ENCODE results near the gene DMD.
A peak's percentile ranks its signal among the peaks of the same experiment; 100 is the strongest.

The DMD gene

DNA sequence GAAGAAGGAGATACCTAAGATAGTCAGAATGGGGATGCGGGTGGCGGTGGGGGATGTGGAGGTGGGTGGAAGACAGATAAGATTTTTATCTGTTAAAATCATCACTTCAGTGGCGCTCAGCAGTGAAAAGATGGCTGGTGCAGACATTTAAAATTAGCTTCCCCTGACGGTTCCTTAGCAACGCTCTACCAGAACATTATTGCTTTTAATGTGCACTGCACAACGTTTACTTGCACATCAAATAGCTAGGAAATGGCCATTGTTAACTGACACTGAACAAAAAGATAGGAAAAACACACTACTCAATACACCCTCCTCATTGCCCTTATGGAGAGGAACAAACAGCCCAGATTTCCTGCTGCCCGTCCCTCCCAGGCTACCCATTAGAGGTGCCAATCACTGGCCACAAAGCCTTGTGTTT lies 2078.5 kb downstream of the DMD start:
- DNase-seq: no peak

DNA sequence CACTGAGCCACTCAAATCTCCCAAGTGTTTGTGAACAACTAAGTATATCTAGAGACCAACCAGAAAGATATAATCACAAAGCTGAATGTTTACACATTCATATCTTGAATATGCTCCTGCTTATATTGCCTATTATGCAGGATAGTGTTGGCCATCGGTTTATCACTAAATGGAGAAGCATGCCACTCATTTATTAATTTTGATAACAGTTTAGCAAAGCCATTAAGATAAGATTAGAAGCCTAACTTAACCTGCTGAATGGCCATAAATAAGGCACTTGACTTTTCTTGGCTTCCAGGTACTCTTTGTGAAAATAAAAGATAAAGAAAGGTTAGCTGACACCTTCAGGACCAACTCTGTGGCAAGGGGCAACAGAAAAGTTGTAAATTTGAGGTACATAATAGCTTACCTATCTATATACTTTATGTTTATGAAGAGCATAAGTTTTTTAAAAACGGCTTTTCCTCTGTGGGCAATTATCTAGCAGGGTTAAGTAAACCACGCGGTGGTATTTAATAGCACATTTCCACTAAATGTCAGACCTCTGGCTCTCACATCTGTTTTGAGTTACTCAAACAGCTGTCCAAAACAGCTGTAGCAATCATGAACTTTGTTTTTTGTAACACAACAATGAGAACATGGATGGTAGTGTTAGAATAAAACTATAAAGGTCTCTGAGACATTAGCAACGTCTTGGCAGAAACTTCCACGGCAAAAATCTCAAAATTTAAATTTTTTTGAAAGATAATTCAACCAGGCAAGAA lies 2080.7 kb downstream of the DMD start:
- no peak for DNase-seq

DNA sequence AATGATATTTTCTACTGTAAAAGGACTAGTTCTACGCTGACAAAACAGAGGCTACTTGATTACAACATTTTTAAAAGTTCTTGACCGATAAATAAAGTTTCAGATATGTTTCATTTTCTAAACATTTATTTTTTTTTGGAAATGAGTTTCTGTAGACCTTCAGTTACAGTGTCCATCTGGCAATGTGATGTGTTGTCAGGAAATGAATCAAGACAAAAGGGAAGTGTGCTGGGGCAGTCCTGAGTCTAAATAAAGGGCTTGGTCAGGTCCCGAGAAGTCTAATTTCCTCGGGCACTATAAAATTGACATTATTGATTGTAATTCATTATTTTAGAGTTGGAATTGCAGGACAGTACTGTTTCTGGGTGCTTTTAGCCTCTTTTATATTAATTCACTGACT lies 2082.5 kb downstream of the DMD start:
- no peak for DNase-seq

DNA sequence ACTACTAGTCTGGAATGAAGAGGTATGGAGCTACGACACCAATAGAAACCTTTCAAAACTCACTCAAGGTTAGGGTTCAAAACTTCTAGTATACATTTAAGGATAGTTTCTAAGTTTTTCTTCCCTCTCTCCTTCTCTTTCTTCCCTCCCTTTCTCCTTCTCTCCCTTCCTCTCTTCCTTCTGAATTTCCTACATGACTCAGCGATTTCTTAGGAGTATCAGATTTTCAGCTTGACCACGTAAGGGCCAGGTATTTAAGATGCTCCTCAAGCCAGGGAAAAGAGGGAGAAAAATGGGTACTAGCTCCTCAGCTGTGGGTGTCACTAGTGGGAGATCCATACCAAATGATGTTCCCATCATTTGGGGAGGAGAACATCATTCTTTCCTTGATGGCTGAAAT lies 2083.6 kb downstream of the DMD start:
- DNase-seq: no peak

DNA sequence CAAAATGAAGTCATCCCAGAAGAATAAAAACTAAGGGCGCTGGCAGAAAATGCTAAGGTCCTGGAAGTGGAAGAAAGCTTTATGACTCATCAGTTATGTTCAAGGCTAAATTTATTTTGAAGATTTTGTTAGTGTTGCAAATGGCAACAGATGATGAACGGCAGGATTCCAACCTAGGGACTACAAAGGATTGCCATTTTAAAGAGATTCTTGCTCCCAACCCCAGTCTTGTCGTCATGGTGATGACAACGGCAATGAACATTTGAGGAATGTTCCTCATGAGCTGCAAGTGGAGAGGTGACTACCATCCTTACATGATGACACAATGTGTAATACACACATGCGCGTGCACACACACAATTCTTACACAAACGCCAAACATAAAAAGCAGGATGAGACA lies 2085.1 kb downstream of the DMD start:
- DNase-seq: no peak

DNA sequence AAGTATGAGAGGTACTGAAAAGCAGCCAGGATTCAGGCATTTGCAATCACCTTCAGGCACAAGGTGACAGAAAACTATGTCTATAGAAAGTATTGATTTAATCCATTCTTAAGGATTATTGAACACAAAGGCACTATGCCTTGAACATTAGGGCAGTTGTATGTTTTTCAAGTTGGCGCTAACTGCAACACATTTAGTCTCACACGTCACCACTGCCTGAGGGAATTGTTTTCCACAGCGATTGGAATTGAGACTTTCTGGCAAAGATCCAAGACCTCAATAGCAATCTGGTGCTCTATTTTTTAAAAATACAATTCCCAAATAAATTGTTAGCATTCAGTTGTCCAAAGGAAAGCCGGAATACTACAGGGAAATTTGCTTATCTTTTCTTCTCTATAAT lies 2086.8 kb downstream of the DMD start:
- DNase-seq: no peak

DNA sequence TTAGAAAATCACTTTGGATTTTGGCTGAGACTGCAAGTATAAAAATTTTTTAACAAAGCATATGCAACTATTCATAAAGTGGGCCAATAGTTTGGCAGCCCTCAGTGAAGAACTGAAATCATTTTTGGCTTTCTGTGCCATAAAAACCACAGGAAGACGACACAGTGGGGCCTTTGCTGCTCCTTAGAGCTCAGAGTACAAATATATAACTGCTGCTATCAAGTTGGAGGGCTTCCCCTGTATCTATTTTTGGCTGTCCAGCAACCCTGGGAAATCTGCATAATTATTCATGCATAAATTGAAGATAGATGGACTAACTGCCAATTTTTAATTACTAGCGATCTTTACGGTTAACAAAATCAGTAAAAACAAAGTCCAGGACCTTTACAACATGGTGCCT lies 2088.0 kb downstream of the DMD start:
- no peak for DNase-seq

DNA sequence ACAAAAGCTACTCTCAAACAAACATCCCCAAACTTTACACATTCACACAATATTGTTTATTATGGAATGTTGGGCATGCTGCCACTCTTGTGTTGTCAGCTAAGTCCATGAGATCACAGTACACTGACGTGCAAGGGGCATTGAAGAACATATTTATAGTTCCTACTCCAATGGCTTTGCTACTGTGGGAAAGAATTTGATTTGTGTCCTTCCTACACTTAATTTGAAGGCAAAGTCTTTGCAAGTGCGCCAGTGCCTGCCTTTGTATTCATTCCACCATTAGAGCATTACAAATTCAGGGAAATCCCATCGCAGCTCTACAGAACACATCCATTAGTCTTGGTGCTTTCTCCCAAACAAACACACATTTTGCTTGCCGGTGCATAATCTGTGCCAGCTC lies 2094.1 kb downstream of the DMD start:
- DNase-seq: no peak

DNA sequence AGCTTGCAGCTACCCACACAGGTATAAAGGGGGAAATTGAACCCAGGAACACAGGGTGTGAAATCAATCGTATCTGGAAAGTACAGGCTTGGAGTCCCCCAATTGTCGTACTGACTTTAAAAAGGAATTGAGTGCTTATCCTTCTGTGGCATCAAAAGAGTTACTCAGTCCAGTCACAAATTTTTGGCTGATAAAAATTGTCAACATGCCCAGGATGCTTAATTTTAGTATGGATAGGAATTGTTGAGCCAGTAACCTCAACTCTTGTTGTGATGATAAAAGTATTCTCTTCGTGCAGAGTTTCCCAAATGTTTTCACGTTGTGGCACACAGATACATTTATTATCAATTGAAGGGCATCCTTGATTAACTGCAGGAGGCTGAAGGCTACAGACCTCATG lies 2096.0 kb downstream of the DMD start:
- DNase-seq: no peak

DNA sequence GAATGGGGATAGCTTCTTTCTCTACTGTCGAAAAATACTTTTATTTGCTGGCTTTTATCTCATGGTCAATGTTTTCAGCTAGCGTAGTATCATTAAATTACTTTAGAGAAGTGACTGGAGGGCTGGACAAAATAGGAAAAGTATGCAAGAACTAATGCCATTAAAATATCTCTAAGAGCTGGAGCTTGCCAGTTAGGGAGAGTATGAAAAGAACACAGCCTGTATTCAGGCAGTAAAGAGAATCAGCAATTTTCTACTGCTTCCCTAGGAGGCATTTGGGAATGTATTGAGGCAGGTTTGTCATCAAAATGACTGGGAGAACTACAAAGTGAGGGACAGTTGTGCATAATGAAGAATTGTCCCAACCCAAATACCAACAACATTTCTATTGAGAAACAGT lies 2096.5 kb downstream of the DMD start:
- no peak for DNase-seq

DNA sequence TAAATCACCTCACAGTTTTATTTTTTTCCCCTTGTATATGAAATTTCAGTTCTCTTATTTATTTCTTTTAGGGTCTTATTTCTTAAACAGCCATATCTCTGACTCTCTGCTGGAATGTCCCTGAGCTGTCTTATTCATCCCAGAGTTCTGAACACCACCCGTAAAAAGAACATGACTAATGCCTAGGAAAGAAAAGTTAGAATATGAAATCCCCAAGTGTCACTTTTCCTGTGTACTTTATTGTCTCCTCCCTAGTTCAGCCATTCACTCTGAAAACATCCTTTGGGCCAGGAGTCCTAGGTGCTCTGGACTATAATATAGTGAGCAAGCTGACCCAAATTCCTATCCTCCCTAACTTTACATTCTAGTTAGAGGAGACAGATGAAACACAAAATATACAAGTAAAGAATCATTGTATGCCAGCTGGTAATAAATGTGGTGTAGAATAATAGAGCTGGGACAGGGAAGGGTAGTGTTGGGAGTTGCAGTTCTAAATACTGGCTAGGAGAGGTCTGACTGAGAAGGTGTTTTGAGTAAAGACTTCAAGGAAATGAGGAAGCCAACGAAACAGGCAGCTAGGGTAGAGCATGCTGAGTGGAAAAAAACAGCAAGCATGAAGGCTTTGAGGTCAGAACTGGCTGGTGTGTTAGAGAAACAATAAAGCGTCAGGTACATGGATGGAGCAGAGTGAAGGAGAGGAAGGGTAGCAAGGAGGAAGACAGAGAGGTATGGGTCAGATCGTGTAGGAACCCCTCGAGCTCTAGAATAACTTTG lies 2098.9 kb downstream of the DMD start:
- no peak for DNase-seq

DNA sequence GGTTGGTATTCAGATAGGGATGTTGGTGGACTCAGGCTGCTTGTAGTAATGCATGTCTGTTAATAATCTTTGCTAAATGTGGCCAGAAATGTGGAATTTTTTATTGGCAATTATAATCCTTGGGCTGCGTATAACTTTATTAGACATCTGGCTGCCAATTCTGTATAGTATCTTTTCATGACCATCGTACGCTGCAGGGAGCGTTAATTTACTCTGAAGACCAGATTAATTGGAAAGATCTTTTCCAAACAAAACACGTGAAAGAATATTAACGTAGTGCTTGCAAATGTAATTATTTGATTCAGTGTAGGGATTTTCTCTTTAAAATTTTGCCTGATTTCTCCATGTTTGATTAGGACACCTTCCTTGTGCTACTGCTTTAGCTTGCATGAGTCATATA lies 2100.7 kb downstream of the DMD start:
- DNase-seq: no peak

DNA sequence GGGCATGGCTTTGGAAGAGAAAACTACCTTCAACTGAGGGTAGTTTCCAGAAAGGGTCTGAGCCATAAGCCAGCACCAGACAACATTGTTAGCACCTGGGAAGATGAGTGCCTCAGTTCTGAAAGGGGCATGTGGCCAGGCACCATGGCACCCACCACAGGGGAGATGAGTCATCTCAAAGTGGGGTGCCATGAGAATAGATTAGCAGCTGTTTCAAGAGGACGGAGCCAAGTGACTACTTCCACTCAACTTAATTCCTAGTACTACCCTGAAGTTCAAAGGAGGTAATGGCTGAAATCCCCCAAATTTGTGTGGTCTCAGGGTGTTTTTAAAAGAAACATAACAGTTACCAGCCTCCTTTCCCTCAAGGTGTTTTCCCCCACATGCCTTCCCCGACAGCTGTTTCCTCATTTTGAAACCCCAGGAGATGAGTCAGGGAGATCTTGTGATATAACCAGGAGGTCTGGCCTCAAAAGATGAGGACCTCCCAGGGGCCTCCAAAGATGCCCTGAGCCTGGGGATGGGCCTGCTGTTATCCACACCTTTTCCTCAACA lies 2111.7 kb downstream of the DMD start:
- DNase-seq: peak; percentile 55

DNA sequence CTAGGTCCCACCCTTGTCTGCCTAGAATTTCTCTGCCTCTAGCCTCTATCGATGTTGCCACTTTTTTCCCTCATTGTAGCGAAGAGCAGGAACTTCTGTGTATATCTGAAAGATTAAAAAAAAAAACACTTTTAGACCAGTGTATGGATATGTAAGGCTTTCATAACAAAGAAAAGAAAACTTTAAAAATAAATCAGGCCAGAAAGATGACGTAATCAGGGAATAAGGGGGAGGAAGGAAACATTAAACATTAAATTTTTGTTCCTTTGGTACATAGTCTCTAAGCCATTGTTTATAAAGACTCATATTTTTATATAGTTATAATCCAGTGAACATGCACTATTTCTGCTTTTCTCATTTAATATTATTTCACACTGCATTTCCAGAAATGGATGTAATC lies 2113.3 kb downstream of the DMD start:
- DNase-seq: no peak

DNA sequence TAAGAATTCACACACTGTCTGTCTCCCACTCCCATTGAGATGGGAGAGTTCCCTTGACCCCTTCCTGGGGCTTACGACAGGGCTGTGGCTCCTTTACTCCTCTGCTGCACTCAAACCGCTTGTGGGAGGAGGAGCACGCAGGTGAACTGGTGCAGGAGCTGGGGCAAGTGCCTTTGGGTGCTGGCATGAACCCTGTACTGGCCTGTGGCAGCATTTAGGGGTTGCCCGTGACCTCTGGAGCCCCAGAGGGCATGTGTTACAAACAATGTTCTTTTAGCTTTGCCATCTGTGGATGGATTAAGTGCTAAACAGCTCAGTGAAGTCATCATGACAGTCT lies 2117.7 kb downstream of the DMD start:
- DNase-seq: no peak

DNA sequence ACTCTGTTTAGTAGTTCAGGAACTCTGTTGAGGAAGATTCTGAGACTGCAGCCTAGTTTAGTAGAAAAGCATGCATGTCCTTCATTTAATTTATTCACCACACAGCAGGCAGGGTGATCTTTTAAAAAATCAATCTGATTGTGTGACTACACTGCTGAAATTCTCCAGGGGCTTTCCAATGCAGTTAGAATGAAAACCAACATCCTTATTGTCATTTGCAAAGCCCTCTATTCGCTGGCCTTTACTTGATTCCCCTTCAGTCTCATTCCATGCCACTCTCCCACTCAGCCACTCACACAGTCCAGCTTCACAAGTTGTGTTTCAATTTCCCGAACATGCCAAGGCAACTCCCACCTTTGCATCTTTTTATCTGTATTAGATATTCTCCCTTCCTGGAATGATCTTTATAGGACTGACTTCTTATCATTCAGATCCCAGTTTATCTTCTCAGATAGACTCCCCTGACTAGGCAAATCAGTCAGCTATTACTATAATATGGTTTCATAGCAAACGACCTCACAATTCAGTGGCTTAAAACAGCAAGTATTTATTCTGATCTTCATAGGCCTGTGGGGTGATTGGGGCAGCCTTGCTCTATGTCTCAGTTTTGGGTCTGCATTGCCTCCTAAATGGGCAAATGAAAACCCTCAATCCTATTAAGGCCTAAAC lies 2118.2 kb downstream of the DMD start:
- DNase-seq: no peak

DNA sequence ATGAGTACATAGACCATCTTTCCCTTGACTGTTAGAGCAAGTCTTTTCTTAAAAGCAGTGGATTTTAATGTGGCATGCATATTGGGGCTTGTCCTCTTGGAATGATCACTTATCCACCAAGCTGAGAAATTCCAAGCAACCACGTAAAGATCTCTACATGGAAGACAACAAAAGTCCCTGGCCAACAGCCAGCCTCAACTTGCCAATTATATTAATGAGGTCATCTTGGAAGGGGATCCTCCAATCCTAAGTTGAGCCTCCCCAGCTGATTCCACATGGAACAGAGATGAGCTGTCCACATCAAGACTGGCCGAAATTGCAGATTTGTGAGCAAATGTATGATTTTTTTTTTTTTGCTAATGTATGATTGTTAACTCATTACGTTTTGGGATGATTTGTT lies 2118.9 kb downstream of the DMD start:
- no peak for DNase-seq

DNA sequence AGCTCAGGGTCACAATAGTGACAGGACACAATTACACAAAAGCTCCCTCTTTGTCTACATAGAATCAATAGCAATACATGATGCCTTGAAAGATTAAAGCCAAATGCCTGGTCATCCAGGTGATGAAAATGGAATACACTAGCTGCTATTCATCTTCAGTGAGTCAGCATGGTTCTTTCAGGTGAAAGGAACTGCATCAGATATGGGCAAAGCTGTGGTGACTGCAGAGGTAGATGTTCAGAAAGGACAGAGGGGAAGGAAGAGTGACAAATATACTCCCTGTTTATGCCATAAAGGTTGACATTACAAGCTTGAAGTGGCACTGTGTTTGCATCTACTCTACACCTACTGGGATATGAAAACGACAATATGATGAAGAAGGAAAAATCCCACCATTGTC lies 2119.5 kb downstream of the DMD start:
- DNase-seq: no peak

DNA sequence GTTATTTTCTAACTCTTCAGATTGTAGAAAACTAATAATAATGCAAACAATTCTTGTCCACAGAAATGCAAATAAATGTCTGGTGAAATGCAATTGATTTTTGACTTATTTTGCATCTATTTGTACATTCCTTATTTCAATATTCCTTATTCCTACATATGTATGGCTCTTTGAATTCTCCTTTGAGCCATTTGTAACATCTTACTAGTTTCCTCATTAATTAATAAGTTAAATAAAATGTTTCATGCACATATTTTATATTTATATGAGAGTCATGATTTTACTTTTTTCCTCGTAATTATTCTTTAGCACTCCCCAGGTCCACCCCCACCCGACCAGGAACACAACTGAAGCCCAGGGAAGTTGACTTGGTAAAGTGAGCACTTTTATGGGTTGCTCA lies 2136.8 kb downstream of the DMD start:
- no peak for DNase-seq

DNA sequence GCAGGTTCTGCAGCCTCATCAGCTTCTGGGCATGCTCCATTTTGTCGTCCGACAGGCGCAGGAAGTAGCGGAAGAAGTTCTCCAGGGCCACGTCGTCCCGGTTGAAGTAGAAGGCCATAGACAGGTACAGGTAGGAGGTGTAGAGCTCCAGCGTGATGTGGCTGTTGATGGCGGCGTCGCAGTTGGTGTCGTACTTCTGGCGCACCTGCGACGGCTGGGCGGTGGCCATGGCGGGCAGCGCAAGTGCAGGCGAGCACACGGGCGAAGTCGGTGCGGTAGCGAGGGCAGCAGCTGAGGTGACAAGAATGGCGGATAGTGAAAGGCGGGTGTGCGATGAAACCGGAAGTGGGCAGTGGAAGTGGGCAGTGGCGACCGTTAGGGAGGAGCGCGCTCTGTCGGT lies 2139.6 kb downstream of the DMD start, which contains the start of gene FTHL17:
Gene FTHL17 (minus strand): TSS at position 317 of the 400 bp plus-strand sequence. CDS start 88 bp downstream, at position 229.
- no peak for DNase-seq

DNA sequence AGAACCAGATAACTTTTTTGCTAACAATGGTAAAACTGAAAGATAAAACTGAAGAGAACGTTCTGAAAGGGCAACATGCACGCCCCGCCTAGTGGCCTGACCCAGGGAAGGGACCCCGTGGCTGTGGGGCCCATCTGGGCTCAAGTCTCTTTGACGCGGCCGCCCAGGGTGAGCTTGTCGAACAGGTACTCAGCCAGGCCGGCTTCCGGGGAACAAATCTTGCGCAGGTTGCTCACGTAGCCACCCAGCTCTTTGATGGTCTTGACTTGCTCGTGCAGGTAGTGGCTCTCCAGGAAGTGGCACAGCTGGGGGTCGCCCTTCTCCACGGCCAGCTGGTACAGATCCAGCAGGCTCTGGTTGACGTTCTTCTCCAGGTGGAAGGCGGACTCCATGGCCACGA lies 2140.1 kb downstream of the DMD start:
- DNase-seq: no peak

DNA sequence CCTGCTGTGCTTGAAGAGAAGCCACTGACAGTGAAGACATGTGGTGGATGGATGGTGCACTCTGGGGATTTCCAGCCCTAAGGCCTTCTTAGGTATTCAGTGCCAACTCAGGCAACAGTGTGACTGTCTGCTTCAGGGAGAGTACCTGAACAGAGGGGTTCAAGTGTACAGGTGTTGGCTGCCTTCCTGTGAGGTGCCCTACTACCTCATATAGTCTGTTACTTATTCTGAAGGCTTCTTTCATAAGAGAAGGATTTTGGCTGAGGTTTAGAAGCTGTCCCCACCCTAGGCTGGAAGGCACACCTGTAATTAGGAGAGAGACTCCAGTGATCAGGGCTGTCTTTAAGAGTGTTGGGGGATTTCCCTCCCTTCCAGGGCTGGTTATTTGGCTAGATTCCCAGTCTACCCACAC lies 2141.3 kb downstream of the DMD start:
- DNase-seq: no peak
